DMS153 (cell line): ENCODE data around the gene CAMTA1.

Experiments used
- DNase-seq: peaks from one replicate; lab custom pipeline; 2025; lab: John Stamatoyannopoulos, UW

The CAMTA1 gene

DNA sequence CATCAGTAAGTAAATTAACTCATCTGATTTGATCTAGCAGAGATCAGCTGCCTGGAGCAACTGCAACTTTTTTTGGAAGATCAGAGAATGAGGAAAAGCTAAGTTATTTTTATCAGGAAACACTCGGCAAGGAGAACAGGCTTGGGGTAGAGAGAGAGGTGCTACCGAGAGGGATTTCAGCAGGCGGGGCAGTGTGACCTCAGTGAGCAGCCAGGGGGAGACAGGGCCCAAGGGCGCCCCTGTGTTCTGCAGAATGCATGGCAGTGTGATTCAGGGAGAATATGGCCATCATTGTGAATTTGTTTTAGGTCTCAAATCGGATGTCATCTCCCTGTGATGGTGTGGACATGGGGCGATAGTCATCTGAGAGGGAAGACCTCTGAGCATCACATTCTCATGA lies 501.8 kb downstream of the CAMTA1 start:
- DNase-seq, result no peak

DNA sequence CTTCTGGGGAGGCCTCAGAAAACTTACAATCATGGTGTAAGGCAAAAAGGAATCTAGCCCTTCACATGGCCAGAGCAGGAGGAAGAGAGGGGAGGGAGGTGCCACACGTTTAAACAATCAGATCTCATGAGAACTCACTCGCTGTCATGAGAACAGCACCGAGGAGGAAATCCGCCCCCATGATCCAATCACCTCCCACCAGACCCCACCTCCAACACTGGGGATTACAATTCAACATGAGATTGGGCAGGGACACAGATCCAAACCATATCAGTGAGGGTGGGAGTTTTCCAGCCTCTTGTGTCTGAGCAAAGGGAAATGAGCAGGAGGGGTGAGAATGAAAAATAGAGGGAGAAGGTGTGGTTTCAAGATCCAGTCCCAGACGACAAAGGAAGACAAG lies 503.7 kb downstream of the CAMTA1 start:
- no peak for DNase-seq

DNA sequence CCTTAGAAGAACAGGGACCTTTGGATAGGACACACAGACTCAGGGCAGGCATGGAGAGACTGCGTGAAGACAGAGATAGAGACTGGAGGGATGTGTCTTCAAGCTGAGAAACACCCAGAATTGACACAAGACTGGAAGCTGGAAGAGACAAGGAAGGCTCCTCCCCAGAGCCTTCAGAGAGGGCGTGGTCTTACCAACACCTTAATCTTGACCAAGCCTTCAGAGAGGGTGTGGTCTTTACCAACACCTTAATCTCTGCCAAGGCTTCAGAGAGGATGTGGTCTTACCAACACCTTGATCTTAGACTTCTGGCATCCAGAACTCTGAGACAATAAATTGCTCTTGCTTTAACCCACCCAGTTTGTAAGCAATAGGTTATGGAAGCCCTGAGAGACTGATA lies 504.4 kb downstream of the CAMTA1 start:
- DNase-seq, result no peak

DNA sequence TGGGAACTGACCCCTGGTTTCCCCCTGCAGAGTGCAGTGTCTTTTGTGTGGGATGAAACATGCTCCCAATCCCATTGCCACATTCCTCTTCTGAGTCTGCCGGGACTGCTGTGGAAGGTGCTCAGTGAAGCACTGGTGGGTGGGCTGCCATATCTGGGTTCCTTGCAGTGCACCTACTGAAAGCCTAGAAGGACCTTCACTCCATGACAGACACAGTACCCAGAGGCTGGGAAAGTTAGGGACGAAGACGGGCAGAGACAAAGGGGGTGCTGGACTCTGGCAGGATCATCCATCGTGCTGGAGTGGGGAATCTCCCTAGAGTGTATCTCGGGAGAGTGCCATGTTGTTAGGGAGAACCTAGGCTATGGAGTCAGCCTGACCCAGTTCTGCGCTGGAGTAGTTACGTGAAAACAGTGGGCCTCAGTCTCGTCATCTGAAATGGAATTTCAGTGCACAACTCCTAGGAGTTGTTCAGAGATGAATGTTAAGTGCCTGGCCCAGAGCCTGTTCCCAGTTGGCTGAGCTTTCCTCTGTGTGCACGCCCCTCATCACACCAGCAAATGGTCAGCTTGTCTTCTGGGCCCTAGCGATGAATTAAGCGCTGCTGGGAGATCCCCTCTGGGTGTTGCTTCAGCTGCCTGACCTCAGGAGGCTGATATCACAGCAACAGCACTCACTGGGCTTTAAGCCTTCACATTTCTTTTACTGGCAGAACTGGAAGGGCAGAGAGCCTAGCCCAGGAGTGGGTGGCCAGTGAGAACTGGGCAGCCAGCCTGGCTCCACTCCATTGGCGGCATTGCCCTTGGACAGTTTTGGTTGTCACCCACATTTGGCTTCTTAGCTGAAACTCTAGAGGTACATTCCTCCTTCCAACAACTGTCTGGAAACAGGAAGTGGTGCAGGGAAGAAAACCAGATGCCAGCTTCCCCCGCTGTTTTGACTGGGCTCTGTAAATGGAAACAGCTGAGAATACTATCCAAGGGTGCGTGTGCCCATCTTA lies 506.0 kb downstream of the CAMTA1 start:
- no peak for DNase-seq

DNA sequence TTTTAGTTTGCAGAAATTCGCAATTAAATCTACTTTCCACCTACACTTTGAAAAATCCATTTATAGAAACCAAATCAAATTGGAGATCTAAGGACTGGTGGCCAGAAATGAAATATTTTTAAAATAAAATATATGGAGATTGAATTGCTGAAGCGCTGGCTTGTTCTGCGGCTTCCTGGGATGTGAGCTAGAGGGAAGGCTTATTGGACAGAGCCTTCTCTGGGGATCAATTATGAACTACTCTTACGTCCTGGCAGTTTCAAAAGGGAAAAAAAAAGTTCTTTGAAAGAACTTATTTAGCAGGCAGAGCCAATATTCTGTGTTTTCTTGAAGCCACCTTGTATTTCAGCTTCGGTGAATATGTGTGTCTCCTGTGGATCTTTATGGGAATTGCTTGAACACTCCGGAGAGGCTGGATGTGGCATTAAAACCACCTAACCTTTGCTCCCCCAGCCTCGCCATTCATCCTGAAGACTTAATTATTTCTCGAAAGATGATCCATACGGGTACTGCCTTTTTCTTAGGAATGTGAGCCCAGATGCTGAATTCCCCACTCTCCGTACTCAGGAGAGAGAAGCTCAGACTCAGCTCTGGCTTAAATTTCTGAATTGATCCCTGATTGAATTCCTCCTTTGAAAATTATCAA lies 506.9 kb downstream of the CAMTA1 start:
- no peak for DNase-seq

- DNase-seq, result no peak
These were observed 507.6 kb downstream of the CAMTA1 start for GRCh38 chr1:7292714-7293419.

GRCh38 chr1:7293702-7294629 lies 508.7 kb downstream of the CAMTA1 start:
- no peak for DNase-seq

DNA sequence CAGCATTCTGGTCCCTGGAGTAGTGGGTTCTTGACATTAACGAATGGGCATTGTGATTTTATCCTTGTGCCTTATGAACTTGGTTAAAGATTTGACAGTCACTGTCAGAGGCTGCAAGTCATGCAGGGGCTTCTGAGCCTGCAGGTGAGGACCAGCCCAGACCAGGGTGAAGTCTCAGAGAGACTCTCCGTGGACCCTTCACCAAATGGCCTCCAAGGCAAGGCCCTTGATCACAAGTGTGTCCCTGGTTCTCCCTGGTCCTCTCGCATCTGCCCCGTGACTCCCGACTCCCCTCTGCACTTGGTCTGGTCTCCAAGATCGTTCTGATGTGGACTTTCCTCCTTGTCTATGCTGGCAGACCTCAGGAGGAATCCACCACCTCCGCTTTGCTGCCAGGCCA lies 509.4 kb downstream of the CAMTA1 start:
- DNase-seq, result no peak

GRCh38 chr1:7295946-7296345 lies 510.7 kb downstream of the CAMTA1 start:
- no peak for DNase-seq

DNA sequence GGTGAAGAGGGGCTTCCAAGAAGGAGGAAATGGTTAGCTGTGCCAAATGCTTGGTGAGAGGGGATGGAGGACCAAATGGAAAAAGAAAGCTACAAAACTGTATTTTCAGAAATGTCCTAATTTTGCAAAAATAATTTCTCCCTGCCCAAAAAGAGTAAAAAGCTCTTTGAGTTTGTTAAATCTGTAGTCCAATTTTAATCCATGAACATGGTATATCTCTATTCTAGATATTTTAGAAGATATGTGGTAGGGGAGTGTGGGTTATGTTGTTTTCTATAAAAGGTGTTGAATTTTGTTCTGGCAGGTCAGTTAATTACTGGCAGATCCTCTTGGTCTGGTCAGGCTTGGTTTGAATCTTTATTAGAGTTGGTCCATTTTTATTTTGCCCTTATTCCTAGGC lies 511.7 kb downstream of the CAMTA1 start:
- DNase-seq, result no peak

GRCh38 chr1:7298145-7298544 lies 512.9 kb downstream of the CAMTA1 start:
- DNase-seq, result no peak

- DNase-seq, result no peak
These were observed 513.5 kb downstream of the CAMTA1 start for GRCh38 chr1:7298749-7299151.

DNA sequence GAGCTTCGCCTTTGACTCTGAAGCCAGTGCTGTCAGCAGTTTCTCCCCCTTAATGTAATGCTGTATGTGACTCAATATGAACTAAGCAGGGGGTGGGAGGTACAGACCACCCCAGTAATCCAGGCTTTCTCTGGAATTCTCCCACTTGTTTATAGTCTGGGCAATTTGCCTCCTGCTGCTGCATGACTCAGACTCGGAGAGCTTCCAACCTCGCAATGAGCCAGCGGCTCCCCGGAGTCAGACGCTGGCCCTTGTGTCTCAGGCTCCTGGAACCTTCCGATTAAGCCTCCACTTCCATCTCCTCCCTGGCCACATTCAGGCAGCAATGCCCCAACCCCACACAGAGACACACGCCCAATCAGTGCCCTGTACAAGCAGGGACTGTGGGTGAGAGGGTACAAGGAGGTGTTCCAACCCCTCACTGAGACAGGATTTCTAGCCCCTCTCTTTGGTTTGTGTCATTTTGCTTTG lies 514.1 kb downstream of the CAMTA1 start:
- DNase-seq, result no peak

DNA sequence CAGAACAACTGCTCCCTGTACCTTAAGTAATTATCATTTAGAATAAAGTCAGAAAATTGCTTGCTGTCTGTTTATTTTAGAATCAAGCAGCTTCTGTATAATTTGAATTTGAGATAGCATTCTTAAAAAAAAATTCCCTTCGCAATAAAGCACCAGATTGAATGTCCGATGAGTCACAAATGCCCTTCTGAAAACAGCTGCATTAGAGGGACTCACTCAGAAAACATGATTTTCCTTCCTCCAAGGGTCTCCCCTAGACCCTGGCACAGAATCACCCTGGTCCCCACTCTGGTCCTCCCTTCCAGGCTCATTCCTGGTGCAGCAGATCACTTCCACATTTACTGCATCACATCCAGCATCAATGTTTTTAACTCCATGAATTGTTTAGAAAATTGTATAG lies 514.7 kb downstream of the CAMTA1 start:
- no peak for DNase-seq

GRCh38 chr1:7300893-7301663 lies 515.8 kb downstream of the CAMTA1 start:
- no peak for DNase-seq

DNA sequence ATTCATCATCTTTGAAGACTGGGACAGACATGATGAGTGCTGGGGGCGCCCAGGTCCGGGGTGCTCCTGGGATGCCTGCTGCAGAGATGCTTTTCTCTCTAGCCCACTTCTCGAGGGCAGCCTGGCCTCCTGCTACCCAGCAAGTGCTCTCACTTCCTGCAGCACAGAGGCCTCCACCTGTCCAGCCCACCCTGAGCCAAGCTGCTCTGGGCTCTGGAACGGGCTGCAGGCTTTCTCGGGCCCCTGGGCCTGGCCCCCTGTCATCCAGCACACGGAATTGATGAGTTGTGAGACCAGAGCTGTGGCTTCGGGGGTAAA lies 516.4 kb downstream of the CAMTA1 start:
- no peak for DNase-seq

GRCh38 chr1:7302126-7302525 lies 516.9 kb downstream of the CAMTA1 start:
- no peak for DNase-seq

DNA sequence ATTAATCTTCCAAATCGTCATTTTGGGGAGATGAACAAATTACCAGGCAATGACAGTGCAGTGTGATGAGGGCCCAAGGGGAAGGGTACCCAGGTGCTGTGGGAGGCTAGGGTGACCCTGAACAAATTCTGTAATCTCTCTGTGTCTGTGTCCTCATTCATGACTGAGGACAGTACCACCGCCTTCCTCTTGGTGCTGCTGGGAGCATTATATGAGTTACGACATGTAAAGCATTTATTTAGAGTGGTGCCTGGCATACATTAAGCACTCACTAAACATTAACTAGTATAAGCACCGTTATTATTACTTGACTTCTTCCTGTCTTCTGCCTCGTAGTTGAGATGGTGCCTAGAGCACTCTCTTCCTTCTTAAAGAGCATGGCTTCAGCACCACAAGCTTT lies 517.6 kb downstream of the CAMTA1 start:
- DNase-seq, result no peak

DNA sequence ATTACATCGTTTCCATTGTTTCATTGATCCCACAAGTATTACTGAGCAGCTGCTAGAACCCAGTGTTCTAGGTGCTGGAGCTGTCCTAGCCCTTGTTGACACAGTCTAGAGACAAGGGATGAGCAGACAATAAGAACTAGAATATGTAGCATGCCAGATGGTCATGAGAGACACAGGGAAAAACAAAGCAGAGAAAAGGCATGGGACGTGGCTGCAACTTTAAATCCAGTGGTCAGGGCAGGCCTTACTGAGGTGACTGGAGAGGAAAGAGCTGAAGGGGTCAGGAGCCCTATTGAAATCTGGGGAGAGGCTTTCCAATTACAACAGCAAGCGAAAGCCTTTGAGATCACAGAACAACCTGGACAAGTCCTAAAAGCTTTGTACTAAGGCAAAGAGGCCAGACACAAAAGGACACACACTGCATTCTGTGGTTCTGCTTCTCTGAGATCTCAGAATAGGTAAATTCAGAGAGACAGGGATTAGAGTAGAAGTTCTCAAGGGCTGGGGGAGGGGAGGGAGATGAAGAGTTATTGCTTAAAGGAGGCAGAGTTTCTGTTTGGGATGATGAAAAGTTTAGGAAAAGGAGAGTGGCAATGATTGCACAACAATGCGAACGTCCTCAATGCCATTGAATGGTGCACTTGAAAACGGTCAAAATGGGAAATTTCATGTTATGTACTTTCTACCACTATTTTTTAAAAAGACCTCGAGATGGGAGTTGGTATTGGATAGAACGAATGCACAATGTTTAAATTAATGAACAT lies 518.5 kb downstream of the CAMTA1 start:
- no peak for DNase-seq

- DNase-seq, result peak; percentile 33
These were observed 527.9 kb downstream of the CAMTA1 start for GRCh38 chr1:7313081-7313546.
